Sigmoid colon (tissue), 7 donors: ENCODE data around the gene MAGI2. TPM values are rescaled to one million over a fixed set of nuclear protein-coding genes. Genes with fewer than 3 reads are reported as not detected.

Source experiments
- DNase-seq: peaks from one replicate; pipeline ENCODE4 v3.0.0-alpha.2; 2019
- H3K27ac ChIP-seq, 4 donors: fragments of 200-600 bp; sonication (generic); one replicate each; pipeline ENCODE4 v1.5.1; 2016 to 2019; ENCODE audit warnings: mild to moderate bottlenecking in 1 of 4
- H3K27me3 ChIP-seq, 3 donors: fragments of 200-600 bp; sonication (generic); one replicate each; pipeline ENCODE4 v1.5.1; 2019; ENCODE audit warnings: mild to moderate bottlenecking in 1 of 3
- H3K36me3 ChIP-seq, 4 donors: fragments of 200-600 bp; sonication (generic); one replicate each; pipeline ENCODE4 v1.5.1; 2016 to 2019
- H3K4me1 ChIP-seq, 4 donors: fragments of 200-600 bp; sonication (generic); one replicate each; pipeline ENCODE4 v1.5.1; 2017 to 2019
- H3K4me3 ChIP-seq, 4 donors: fragments of 200-600 bp; sonication (generic); one replicate each; pipeline ENCODE4 v1.5.1; 2017 to 2019; ENCODE audit warnings: mild to moderate bottlenecking in 2 of 4, moderate library complexity in 1 of 4
- H3K9me3 ChIP-seq, 4 donors: fragments of 200-600 bp in 3 of 4; sonication (generic) in 3 of 4; one replicate each; pipeline versions ENCODE4 v1.5.1 to v1.6.1; 2013 to 2019
- CTCF ChIP-seq, 4 experiments: fragments of 450-650 bp in 3 of 4; fragments of 200-600 bp in 1 of 4; IDR thresholded peaks; one replicate each; pipeline ENCODE4 v1.5.1; 2016 to 2019; ENCODE audit warnings: antibody characterized with exemption in 4 of 4, mild to moderate bottlenecking in 3 of 4, moderate library complexity in 2 of 4
- EP300 ChIP-seq, 4 donors: sonication (generic); formaldehyde crosslinking; IDR thresholded peaks; one replicate each; pipeline ENCODE4 v1.6.1; 2017; ENCODE audit warnings: antibody characterized with exemption in 4 of 4
- POLR2A ChIP-seq, 2 donors: fragments of 450-650 bp; IDR thresholded peaks; one replicate each; pipeline ENCODE4 v1.6.1; 2016; ENCODE audit warnings: antibody characterized with exemption in 2 of 2, mild to moderate bottlenecking in 2 of 2, moderate library complexity in 2 of 2
- POLR2AphosphoS5 ChIP-seq, 4 donors: sonication (generic); formaldehyde crosslinking; IDR thresholded peaks; one replicate each; pipeline ENCODE4 v1.6.1; 2017; ENCODE audit warnings: antibody characterized with exemption in 4 of 4
- WGBS, 2 donors: extraction: QIAGEN DNeasy Blood & Tissue Kit; methylation state at CpG; one replicate each; pipeline ENCODE4 v1.1.7; 2013; 5-methylcytosine and 5-hydroxymethylcytosine counted together
- intact Hi-C: fragments of 100-400 bp; cut with DNase I; formaldehyde crosslinking; loops from one replicate; pipeline ENCODE4 v1.15.1; 2023
- polyA plus RNA-seq, 3 donors: library from polyadenylated mRNA; stranded (reverse); fragments of 200-250 nt; gene quantifications; one replicate each; pipeline ENCODE4 v1.2.3, GENCODE V29; 2013
- total RNA-seq, 4 donors: library from RNA; depleted of rRNA; stranded (reverse); fragments of >200 nt; gene quantifications; one replicate each; pipeline ENCODE4 v1.1.0, GENCODE V29; 2016
- donor health status: healthy with polysubstance abuse.
- donor health status: Bipolar disorder and iron deficiency.
- donor health status: healthy.

MAGI2 gene
- total and polyA plus RNA-seq, 7 donors = 0.69 to 26.9 (median 14.7) TPM

DNA sequence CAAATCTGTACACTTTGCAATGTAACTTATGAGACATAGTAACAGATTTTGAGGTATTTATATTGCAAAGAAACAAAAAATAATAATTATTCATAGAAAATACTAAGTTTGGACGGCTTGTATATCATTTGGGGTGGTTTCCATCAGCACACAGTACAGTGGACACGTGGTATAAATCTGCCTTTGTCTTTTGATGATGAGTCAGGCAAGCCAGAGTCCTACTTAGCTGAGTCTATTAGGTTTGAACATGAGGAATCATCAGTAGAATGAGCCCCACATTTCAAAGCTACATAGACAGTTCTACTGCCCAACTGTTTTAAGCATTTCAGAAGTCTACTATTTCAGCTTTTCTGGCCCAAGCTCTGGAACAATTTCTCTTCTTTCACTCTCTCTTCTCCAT is 851.7 kb downstream of the MAGI2 start:
- TF ChIP-seq POLR2A (IDR thresholded peaks at IDR 0.05) (no peak), CTCF (IDR thresholded peaks at IDR 0.05) (no peak), EP300 (IDR thresholded peaks at IDR 0.05) (no peak), POLR2AphosphoS5 (IDR thresholded peaks at IDR 0.05) (no peak)
- Histone ChIP-seq H3K36me3 (no peaks in the 10 kb centered on the region), H3K4me3 (no peak overlapping the region), H3K9me3 (no peaks in the 10 kb centered on the region), H3K4me1 (no peaks in the 10 kb centered on the region), H3K27ac (no peak overlapping the region), H3K27me3 (no peaks in the 10 kb centered on the region)
- DNase-seq = no peak
- intact Hi-C loops = no loop called here
- WGBS, 2 donors = 47 to 70% methylated on average over 2 of the region's 2 CpGs

DNA sequence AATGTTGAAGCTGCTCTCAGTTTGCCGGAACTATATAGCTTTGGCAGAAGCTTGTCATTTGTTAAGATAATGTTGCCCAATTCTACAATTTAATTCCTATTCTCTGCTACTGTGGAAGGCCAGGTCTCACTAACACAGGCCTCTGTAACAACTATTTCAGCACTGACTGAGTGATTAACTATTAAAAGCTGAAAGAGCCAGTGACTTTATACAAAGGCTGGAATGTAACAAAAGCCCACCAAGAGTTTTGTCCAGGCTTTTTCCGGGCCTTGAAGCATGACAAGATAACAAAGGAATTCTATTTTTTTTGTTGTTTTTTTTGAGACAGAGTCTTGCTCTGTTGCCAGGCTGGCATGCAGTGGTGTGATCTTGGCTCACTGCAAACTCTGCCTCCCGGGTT is 859.3 kb downstream of the MAGI2 start:
- DNase-seq = no peak
- Histone ChIP-seq H3K27ac (no peak overlapping the region), H3K9me3 (no peaks in the 10 kb centered on the region), H3K4me1 (no peaks in the 10 kb centered on the region), H3K36me3 (no peaks in the 10 kb centered on the region), H3K4me3 (no peak overlapping the region), H3K27me3 (no peaks in the 10 kb centered on the region)
- no peak for TF ChIP-seq POLR2A (IDR thresholded peaks at IDR 0.05)
- TF ChIP-seq POLR2AphosphoS5 (IDR thresholded peaks at IDR 0.05) = no peak
- TF ChIP-seq CTCF (IDR thresholded peaks at IDR 0.05) = no peak
- no peak for TF ChIP-seq EP300 (IDR thresholded peaks at IDR 0.05)
- intact Hi-C loops = no loop called here
- 83 to 84% methylated on average over 3 of the region's 3 CpGs for WGBS, 2 donors

DNA sequence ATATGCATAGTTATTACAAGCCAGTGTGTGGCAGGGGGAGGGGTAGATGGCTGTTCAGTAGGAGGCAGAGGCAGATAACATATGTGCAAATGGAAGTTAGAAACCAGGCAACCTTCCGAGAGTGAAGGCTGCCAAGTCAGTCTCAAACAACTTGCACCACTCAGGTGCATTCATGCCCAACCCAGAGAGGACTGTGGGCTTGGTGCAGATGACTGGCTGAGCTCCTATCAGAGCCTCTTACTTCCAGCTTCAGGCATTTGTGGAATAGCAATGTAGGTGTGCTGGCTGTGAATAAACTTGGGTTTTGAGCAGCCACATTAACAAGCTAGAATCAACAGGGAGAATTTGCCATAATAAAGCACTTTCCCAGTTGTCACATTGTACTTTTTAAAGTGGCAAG is 865.1 kb downstream of the MAGI2 start:
- intact Hi-C loops = no loop called here
- DNase-seq = no peak
- WGBS, 2 donors = 39 to 83% methylated on average over 1 of the region's 1 CpG
- Histone ChIP-seq H3K4me1 (no peaks in the 10 kb centered on the region), H3K27ac (no peak overlapping the region), H3K9me3 (no peaks in the 10 kb centered on the region), H3K36me3 (no peaks in the 10 kb centered on the region), H3K27me3 (no peaks in the 10 kb centered on the region), H3K4me3 (no peak overlapping the region)
- TF ChIP-seq CTCF (IDR thresholded peaks at IDR 0.05) = no peak
- TF ChIP-seq EP300 (IDR thresholded peaks at IDR 0.05) = no peak
- TF ChIP-seq POLR2A (IDR thresholded peaks at IDR 0.05) = no peak
- TF ChIP-seq POLR2AphosphoS5 (IDR thresholded peaks at IDR 0.05) = no peak

DNA sequence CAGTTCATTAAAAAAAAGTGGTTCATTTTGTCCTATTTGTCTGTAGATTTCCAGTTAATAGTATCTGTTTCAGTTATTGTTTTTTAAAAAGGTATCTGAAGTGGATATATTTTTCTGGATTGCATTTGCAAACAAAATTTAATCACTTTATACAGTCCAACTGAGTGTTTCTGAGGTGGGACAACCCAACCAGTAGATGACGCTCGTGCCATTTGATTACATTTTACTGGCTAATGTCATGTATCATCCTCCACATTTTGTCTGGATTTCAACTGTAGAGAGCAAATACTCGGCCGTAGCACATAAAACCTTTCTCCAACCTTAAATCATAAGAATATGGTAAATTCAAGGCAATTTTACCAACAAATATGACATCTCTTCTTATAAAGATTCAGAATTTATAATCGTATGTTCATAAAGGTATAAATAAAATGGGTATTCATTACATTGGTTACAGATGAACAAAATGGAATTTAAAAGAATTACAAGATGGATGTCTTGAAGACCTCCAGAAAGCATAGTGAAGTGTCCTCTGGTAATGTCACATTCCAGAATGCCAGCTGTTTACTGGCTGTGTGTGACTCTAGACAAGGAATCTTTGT is 865.9 kb downstream of the MAGI2 start:
- H3K4me1 ChIP-seq = no peaks in the 10 kb centered on the region
- H3K4me3 ChIP-seq = no peak overlapping the region
- intact Hi-C loops = no loop called here
- no peaks in the 10 kb centered on the region for H3K9me3 ChIP-seq
- no peaks in the 10 kb centered on the region for H3K36me3 ChIP-seq
- H3K27me3 ChIP-seq = no peaks in the 10 kb centered on the region
- no peak overlapping the region for H3K27ac ChIP-seq
- 80 to 86% methylated on average over 5 of the region's 5 CpGs for WGBS, 2 donors
- TF ChIP-seq POLR2A (IDR thresholded peaks at IDR 0.05) (no peak), CTCF (IDR thresholded peaks at IDR 0.05) (no peak), EP300 (IDR thresholded peaks at IDR 0.05) (no peak), POLR2AphosphoS5 (IDR thresholded peaks at IDR 0.05) (no peak)
- DNase-seq = no peak

DNA sequence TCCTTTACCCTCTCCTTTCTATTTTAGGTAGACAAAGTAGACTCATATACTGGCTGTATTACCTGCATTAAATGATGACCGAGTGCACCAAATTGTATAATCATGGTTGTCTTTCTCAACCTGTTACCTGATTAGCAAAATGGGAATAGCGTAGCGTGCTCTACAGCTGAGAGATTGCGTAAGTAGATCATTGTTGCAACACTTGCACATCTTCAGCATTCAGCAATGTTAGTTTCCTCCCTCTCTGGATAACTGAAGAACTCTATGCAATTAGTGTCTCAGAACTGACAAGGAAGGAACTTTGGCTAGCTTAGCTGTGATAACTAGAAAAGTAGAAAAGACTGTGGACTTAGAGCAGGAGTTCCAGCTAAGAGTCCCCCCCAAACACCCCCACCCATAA is 867.5 kb downstream of the MAGI2 start:
- no peaks in the 10 kb centered on the region for H3K36me3 ChIP-seq
- DNase-seq = no peak
- WGBS, 2 donors = 94 to 95% methylated on average over 4 of the region's 4 CpGs
- intact Hi-C loops = no loop called here
- no peak overlapping the region for H3K4me3 ChIP-seq
- no peak for TF ChIP-seq CTCF (IDR thresholded peaks at IDR 0.05)
- TF ChIP-seq POLR2A (IDR thresholded peaks at IDR 0.05) = no peak
- TF ChIP-seq EP300 (IDR thresholded peaks at IDR 0.05) = no peak
- no peak for TF ChIP-seq POLR2AphosphoS5 (IDR thresholded peaks at IDR 0.05)
- H3K4me1 ChIP-seq = no peaks in the 10 kb centered on the region
- H3K27ac ChIP-seq = no peak overlapping the region
- no peaks in the 10 kb centered on the region for H3K9me3 ChIP-seq
- H3K27me3 ChIP-seq = no peaks in the 10 kb centered on the region
